K562 (cell line): Measurements from ENCODE around the gene PIK3R5. TPM values are rescaled to one million over a fixed set of nuclear protein-coding genes. Genes with fewer than 3 reads are reported as not detected.

Experiments
- ATAC-seq: fragments of 200-7000 bp; cut with Tn5 transposase; 3 replicates; pipeline ENCODE4 v1.9.1; 2020; ENCODE audit warnings: moderate library complexity
- BruUV-seq: library from RNA; stranded (reverse); fragments of 400-500 nt; replicated peaks from 2 replicates; lab custom pipeline; 2021; lab: Mats Ljungman, UMichigan
- CTCF ChIA-PET: fragments of 300-600 bp; formaldehyde crosslinking; extraction: SDS; loops from one replicate; lab custom pipeline; 2021; ENCODE audit warnings: low intra/inter-chr PET ratio; lab: Yijun Ruan, JAX
- POLR2A ChIA-PET: fragments of 300-600, 350-650 bp; sonication (Branson Sonifier 250); formaldehyde crosslinking; extraction: SDS; loops from one replicate; lab custom pipeline; 2021; ENCODE audit warnings: antibody characterized with exemption, inconsistent platforms; lab: Yijun Ruan, JAX
- DNase-seq, 4 experiments: peaks; one replicate each; pipeline versions ENCODE4 v3.0.0 to v3.0.0-alpha.2; 2011 to 2018; ENCODE audit warnings: low spot score in 3 of 4, mixed read lengths in 3 of 4; ENCODE audit errors: extremely low read depth in 1 of 4
- FAIRE-seq: peaks from 2 replicates; lab custom pipeline; 2011; peaks lifted over from hg19 to GRCh38; lab: Jason Lieb, UNC
- H2AFZ ChIP-seq: 2 replicates; pipeline ENCODE4 v1.6.0; 2011; ENCODE audit warnings: low read depth, low read length, control low read depth, inconsistent platforms
- H3K27ac ChIP-seq: fragments of 200-600 bp; 3 replicates; pipeline ENCODE4 v1.8.0; 2011; ENCODE audit warnings: low read depth, mild to moderate bottlenecking, control low read depth, inconsistent platforms, low read length, moderate library complexity, mixed read lengths; ENCODE audit errors: extremely low read depth
- H3K27me3 ChIP-seq, 2 experiments: fragments of 300-600 bp in 1 of 2; 2 replicates in 1 of 2; 3 replicates in 1 of 2; pipeline versions ENCODE4 v1.6.0 to v1.8.0; 2011; ENCODE audit warnings: inconsistent platforms in 2 of 2, low read length in 2 of 2, mild to moderate bottlenecking in 1 of 2, mixed read lengths in 1 of 2, moderate library complexity in 1 of 2; ENCODE audit not compliant: control insufficient read depth in 2 of 2, insufficient read depth in 2 of 2
- H3K36me3 ChIP-seq: fragments of 300-600 bp; 3 replicates; pipeline ENCODE4 v1.8.0; 2011; ENCODE audit warnings: mild to moderate bottlenecking, low read length, inconsistent platforms; ENCODE audit not compliant: control insufficient read depth, insufficient read depth
- H3K4me1 ChIP-seq, 2 experiments: fragments of 200-600 bp in 1 of 2; replicated peaks in 1 of 2; 2 replicates in 1 of 2; 3 replicates in 1 of 2; pipeline versions ENCODE4 v1.5.1 to v1.8.0; 2011; ENCODE audit warnings: inconsistent platforms in 2 of 2, low read length in 2 of 2, mild to moderate bottlenecking in 1 of 2, mixed read lengths in 1 of 2, moderate library complexity in 1 of 2; ENCODE audit not compliant: control insufficient read depth in 2 of 2, insufficient read depth in 2 of 2
- H3K4me2 ChIP-seq: 2 replicates; pipeline ENCODE4 v1.6.1; 2011; ENCODE audit warnings: low read length, control low read depth, inconsistent platforms, mixed read lengths; ENCODE audit not compliant: insufficient read depth
- H3K4me3 ChIP-seq: fragments of 200-600 bp; sonication (generic), shearing (Covaris generic); 2 replicates; pipeline ENCODE4 v1.5.1; 2016; ENCODE audit warnings: control low read depth, inconsistent platforms
- H3K79me2 ChIP-seq: fragments of 200-600 bp; 3 replicates; pipeline ENCODE4 v1.8.0; 2011; ENCODE audit warnings: low read length, inconsistent platforms; ENCODE audit not compliant: control insufficient read depth, insufficient read depth
- H3K9ac ChIP-seq, 2 experiments: 2 replicates each; pipeline versions ENCODE4 v1.6.0 to v1.6.1; 2011; ENCODE audit warnings: low read depth in 2 of 2, low read length in 2 of 2, control low read depth in 1 of 2, inconsistent platforms in 1 of 2, mild to moderate bottlenecking in 1 of 2, mixed read lengths in 1 of 2; ENCODE audit not compliant: insufficient read depth in 1 of 2
- H3K9me1 ChIP-seq: one replicate; pipeline ENCODE4 v1.6.0; 2011; ENCODE audit warnings: inconsistent platforms, mild to moderate bottlenecking, low read length, moderate library complexity; ENCODE audit not compliant: control insufficient read depth, insufficient read depth
- H3K9me3 ChIP-seq: replicated peaks from 2 replicates; pipeline ENCODE4 v1.5.1; 2011; ENCODE audit warnings: low read depth, low read length, inconsistent platforms; ENCODE audit not compliant: control insufficient read depth, insufficient read depth
- H4K20me1 ChIP-seq: replicated peaks from 2 replicates; pipeline ENCODE4 v1.6.1; 2011; ENCODE audit warnings: low read length, inconsistent platforms, mixed read lengths; ENCODE audit not compliant: control insufficient read depth, insufficient read depth
- RHOXF2B ChIP-seq: fragments of 250-450 bp; sonication (Bioruptor Pico); conservative IDR thresholded peaks from 2 replicates; pipeline ENCODE4 v1.5.1; 2021
- SREBF2 ChIP-seq: sonication (generic); formaldehyde crosslinking; IDR thresholded peaks from 2 replicates; pipeline ENCODE4 v1.4.0; 2020; ENCODE audit warnings: mild to moderate bottlenecking, missing genetic modification reagents
- ZNF175 ChIP-seq: fragments of 200-800 bp; sonication (Bioruptor generic); IDR thresholded peaks from 2 replicates; pipeline ENCODE4 v1.6.1; 2016; ENCODE audit warnings: low read depth, mild to moderate bottlenecking, missing genetic modification characterization, missing compliant biosample characterization
- WGBS: fragments of 100-300 bp; shearing (Covaris generic); methylation state at CpG from one replicate; pipeline ENCODE4 v1.1.6; 2016; ENCODE audit warnings: low coverage, mixed read lengths; ENCODE audit not compliant: insufficient coverage; ENCODE audit errors: missing lambda C conversion rate; 5-methylcytosine and 5-hydroxymethylcytosine counted together
- in situ Hi-C: fragments of 300-500 bp; cut with MboI; formaldehyde crosslinking; loops from 4 replicates; pipeline ENCODE4 v1.15.0; 2018; ENCODE audit warnings: inconsistent platforms, mixed read lengths
- intact Hi-C: fragments of 100-400 bp; cut with micrococcal nuclease; formaldehyde crosslinking; loops from 2 replicates; pipeline ENCODE4 v1.14.2; 2022
- polyA plus RNA-seq, 8 experiments: library from polyadenylated mRNA; depleted of rRNA in 4 of 8; stranded (reverse) in 5 of 8; unstranded in 3 of 8; fragments of >200 nt; fragmentation: Nextera tagmentation in 2 of 8; fragmentation: Illumina TruSeq in 1 of 8; extraction: Ambion mirVana in 2 of 8; extraction: Trizol in 1 of 8; gene quantifications; 2 replicates each; pipeline versions ENCODE4 v1.2.1 to v1.2.3, GENCODE V29; 2011 to 2014; ENCODE audit warnings: inconsistent platforms in 1 of 8, missing spikeins in 1 of 8
- total RNA-seq, 7 experiments: library from RNA; depleted of rRNA in 6 of 7; stranded (reverse); fragments of >200 nt in 6 of 7; fragmentation: Illumina TruSeq in 2 of 7; extraction: Trizol in 2 of 7; gene quantifications; 2 replicates each; pipeline versions ENCODE4 v1.2.1 to v1.2.3, GENCODE V29; 2011 to 2021; ENCODE audit warnings: low replicate concordance in 1 of 7
- TF ChIP-seq, protein P1 (sequence below): sonication (generic); formaldehyde crosslinking; IDR thresholded peaks from 2 replicates; pipeline ENCODE4 v1.5.0; 2020; ENCODE audit warnings: missing genetic modification reagents

The PIK3R5 gene
- total and polyA plus RNA-seq, 9 of the 15 experiments (the other 6 are each of a cell fraction or from before 2014, with no cell fraction given): 0.01 to 0.38 TPM; not detected in 7

DNA sequence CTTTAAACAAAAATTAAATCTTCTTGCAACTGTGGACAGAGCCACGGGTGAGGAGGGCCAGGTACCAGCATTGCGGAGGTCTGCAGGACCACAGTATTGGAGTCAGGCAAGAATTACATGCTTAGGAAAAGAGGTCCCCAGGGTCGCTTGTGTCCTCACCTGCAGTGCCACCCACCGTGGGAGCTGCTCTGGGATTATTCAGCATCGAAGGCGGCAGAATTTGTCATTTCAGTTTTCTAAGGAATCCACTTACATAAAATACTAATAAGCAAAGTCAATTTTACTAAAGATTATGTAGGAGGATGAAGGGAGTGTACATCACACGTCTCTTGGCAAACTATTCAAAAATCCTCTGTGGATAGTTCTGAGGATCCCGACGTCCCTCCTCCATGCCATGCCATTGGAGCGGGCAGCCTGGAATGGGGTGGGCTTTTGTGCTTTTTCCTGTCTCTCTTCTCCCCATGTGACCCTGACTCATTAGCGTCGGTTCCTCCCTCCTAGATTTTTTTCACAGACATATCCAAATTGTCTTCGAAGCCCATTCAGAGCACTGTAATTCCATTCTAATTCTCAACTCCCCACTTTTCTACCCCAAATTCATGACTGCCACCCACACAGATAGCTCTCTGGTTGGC, 95.0 kb downstream of the PIK3R5 start:
- no peak overlapping the region for H3K27ac ChIP-seq
- ChIA-PET POLR2A (interaction anchor here (0.7 kb wide), 1 partner anchor 61 kb away, joined by 3 read pairs; no protein-coding TSS in a partner anchor), CTCF (no interaction called here)
- WGBS: 0% methylated on average over 9 of the region's 13 CpGs
- FAIRE-seq (no peak), DNase-seq (no peak)
- no peaks in the 10 kb centered on the region for H3K4me1 ChIP-seq
- no peak overlapping the region for H3K4me3 ChIP-seq
- H4K20me1 ChIP-seq: no peaks in the 10 kb centered on the region
- no peaks in the 10 kb centered on the region for H3K9me3 ChIP-seq
- in situ Hi-C loops: no loop called here
- no peak overlapping the region for H3K4me2 ChIP-seq
- H3K9ac ChIP-seq: no peak overlapping the region
- no peaks in the 10 kb centered on the region for H3K9me1 ChIP-seq
- TF ChIP-seq ZNF175 (CRISPR knock-in tag): no peak
- TF ChIP-seq, protein P1, sequence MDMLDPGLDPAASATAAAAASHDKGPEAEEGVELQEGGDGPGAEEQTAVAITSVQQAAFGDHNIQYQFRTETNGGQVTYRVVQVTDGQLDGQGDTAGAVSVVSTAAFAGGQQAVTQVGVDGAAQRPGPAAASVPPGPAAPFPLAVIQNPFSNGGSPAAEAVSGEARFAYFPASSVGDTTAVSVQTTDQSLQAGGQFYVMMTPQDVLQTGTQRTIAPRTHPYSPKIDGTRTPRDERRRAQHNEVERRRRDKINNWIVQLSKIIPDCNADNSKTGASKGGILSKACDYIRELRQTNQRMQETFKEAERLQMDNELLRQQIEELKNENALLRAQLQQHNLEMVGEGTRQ (CRISPR knock-in tag): no peak
- TF ChIP-seq SREBF2 (CRISPR knock-in tag): no peak
- no peak for TF ChIP-seq RHOXF2B (CRISPR knock-in tag)
- TF ChIP-seq, all 486 proteins: peak for 0
- no peaks in the 10 kb centered on the region for H3K36me3 ChIP-seq
- intact Hi-C loops: no loop called here
- no peak overlapping the region for H2AFZ ChIP-seq
- no peak for ATAC-seq
- peaks cover 0 to 27% of the 10 kb centered on the region in 2 experiments; a peak in 2 of 5 replicates for H3K27me3 ChIP-seq
- no peaks in the 10 kb centered on the region for H3K79me2 ChIP-seq
- BruUV-seq: no TSS peak
